Measurements from ENCODE around the gene SEPTIN1. TPM values are rescaled to one million over a fixed set of nuclear protein-coding genes. Genes with fewer than 3 reads are reported as not detected.

SEPTIN1 gene
- total and polyA plus RNA-seq, 2 of the 13 experiments (the other 11 are each of a cell fraction or from before 2014, with no cell fraction given), result 0.18 to 0.67 TPM

- no peak for TF ChIP-seq ZBTB40 (IDR thresholded peaks at IDR 0.05)
- TF ChIP-seq ZBTB40 (CRISPR knock-in tag; IDR thresholded peaks at IDR 0.05), result no peak
- TF ChIP-seq PCBP1 (IDR thresholded peaks at IDR 0.05; ENCODE audit: borderline replicate concordance, low read depth, low read length), result 0 out of 2 replicates have a peak, but pooled peaks have one; percentile 37
- TF ChIP-seq FLYWCH1 (CRISPR knock-in tag; IDR thresholded peaks at IDR 0.05), result no peak
- TF ChIP-seq ZNF781 (CRISPR knock-in tag; IDR thresholded peaks at IDR 0.05; ENCODE audit: borderline replicate concordance, not compliant biosample characterization), result no peak
- TF ChIP-seq HMGXB4 (CRISPR knock-in tag; IDR thresholded peaks at IDR 0.05; ENCODE audit: borderline replicate concordance in 1 of 2, low read depth in 1 of 2), result no peak
- no peak for TF ChIP-seq CEBPG (CRISPR knock-in tag; IDR thresholded peaks at IDR 0.05)
- no peak for TF ChIP-seq ZNF224 (CRISPR knock-in tag; IDR thresholded peaks at IDR 0.05)
- TF ChIP-seq ZNF724P (CRISPR knock-in tag; IDR thresholded peaks at IDR 0.05; ENCODE audit: borderline replicate concordance), result 0 out of 2 replicates have a peak, but pooled peaks have one; percentile 64
- TF ChIP-seq DMTF1 (CRISPR knock-in tag; IDR thresholded peaks at IDR 0.05), result no peak
- TF ChIP-seq TOE1 (CRISPR knock-in tag; IDR thresholded peaks at IDR 0.05), result no peak
- TF ChIP-seq HOMEZ (CRISPR knock-in tag; IDR thresholded peaks at IDR 0.05; ENCODE audit: low read depth), result no peak
- TF ChIP-seq IKZF1 (IDR thresholded peaks at IDR 0.05), result no peak
Measured at GRCh38 chr16:30353438-30354129, 28.8 kb downstream of the SEPTIN1 start (continued).
